Measurements from ENCODE around the gene GALNT17. TPM values are rescaled to one million over a fixed set of nuclear protein-coding genes. Genes with fewer than 3 reads are reported as not detected.

Gene GALNT17
- total RNA-seq, 1 experiment from 2014 or later: 67.7 TPM

DNA sequence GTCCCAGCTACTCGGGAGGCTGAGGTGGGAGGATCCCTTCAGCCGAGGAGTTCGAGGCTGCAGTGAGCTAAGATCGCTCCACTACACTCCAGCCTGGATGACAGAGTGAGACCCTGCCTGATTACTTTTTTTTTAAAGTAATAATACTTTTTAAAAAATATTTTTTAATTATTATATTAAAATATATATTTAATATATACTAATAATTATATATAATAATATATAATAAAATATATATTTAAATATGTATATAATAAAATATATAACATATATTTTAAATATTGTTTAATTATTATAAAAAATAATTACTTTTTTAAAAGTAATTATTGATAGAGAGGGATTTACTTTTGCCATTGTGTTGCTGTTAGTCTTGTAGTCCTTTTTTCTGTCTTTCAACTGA, 169.2 kb downstream of the GALNT17 start:
- H3K36me3 ChIP-seq (replicated peaks; ENCODE audit: control insufficient read depth, insufficient read depth, low read length): no peaks in the 10 kb centered on the region
- no peak overlapping the region for H3K4me3 ChIP-seq (ENCODE audit: insufficient read depth, low read depth, low read length)
- H3K27me3 ChIP-seq (ENCODE audit: control insufficient read depth, insufficient read depth, low read length): no peaks in the 10 kb centered on the region
- no peak for DNase-seq

DNA sequence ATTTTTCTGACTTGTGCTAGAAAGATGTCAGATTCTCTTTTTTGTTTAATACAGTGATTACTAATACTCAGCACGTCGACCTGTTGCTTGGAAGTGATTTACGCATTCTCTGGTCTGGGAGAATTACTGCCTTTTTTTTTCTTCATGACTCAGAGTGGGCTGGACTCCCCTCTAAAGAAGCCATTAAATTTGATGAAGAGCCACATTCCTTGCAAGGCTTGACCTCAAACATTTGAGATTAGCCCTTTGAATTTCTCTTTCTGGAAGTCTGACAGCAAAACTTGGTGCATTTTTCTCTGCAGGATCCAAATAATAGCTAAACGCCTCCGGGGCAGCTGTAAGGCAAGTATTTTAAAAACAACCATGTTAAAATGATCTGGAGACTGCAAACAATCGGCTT, 171.6 kb downstream of the GALNT17 start:
- DNase-seq: no peak
- H3K4me3 ChIP-seq (ENCODE audit: insufficient read depth, low read depth, low read length): no peak overlapping the region
- no peaks in the 10 kb centered on the region for H3K27me3 ChIP-seq (ENCODE audit: control insufficient read depth, insufficient read depth, low read length)
- no peaks in the 10 kb centered on the region for H3K36me3 ChIP-seq (replicated peaks; ENCODE audit: control insufficient read depth, insufficient read depth, low read length)

- Histone ChIP-seq H3K4me3 (ENCODE audit: insufficient read depth, low read depth, low read length) (no peak overlapping the region), H3K27me3 (ENCODE audit: control insufficient read depth, insufficient read depth, low read length) (no peaks in the 10 kb centered on the region)
- no peak for DNase-seq
These were observed 176.2 kb downstream of the GALNT17 start for GRCh38 chr7:71308096-71308495.

DNA sequence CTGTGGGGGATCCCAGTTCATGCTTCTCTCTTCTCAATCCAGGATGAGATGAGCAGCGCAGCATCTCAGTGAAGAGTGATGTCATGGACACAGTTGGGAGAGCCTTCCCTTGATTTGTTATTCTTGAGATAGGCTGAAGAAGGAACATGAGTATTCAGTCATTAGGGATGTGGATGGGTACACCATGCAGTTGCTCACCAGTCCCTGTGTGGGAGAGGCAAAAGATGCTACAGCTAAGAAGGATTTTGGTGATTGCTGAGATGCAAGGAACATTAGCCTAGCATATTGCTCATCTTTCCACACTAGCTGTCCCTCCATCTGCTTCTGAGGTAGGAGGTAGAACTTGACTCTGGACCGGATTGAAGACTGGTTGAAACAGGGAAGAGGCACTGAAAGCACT, 179.6 kb downstream of the GALNT17 start:
- DNase-seq: no peak
- Histone ChIP-seq H3K36me3 (replicated peaks; ENCODE audit: control insufficient read depth, insufficient read depth, low read length) (peaks cover 1% of the 10 kb centered on the region; the same call in 1 of the 2 replicates), H3K4me3 (ENCODE audit: insufficient read depth, low read depth, low read length) (no peak overlapping the region), H3K27me3 (ENCODE audit: control insufficient read depth, insufficient read depth, low read length) (no peaks in the 10 kb centered on the region)

More at GRCh38 chr7:71308096-71308495, 176.2 kb downstream of the GALNT17 start:
- peaks cover 1% of the 10 kb centered on the region; the same call in 1 of the 2 replicates for H3K36me3 ChIP-seq (replicated peaks; ENCODE audit: control insufficient read depth, insufficient read depth, low read length)

- H3K36me3 ChIP-seq (replicated peaks; ENCODE audit: control insufficient read depth, insufficient read depth, low read length): peaks cover 1% of the 10 kb centered on the region; the same call in 1 of the 2 replicates
These were observed 181.0 kb downstream of the GALNT17 start for GRCh38 chr7:71312755-71313490.

DNA sequence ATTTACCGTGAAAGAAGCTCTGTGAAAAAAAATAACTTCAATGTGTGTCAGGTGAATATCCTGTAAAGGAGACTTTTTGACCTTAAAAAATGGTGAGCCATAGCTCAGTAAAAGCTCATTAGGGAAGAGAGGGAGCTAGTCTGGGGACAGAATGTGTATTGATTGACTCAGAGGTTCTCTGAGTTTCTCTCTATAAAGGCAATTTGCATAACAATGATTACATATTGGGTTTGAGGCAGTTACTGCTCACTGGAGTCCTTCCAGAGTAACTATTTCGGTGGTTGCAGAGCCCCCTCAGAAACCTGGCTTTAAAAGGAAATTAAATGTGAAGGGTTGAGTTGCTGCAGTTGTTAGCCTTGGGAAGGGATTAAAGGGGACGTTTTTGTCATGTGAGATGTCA, 181.6 kb downstream of the GALNT17 start:
- DNase-seq: peak; percentile 26
- H3K27me3 ChIP-seq (ENCODE audit: control insufficient read depth, insufficient read depth, low read length): no peaks in the 10 kb centered on the region
- peaks cover 1% of the 10 kb centered on the region; the same call in 1 of the 2 replicates for H3K36me3 ChIP-seq (replicated peaks; ENCODE audit: control insufficient read depth, insufficient read depth, low read length)
- no peak overlapping the region for H3K4me3 ChIP-seq (ENCODE audit: insufficient read depth, low read depth, low read length)

More at GRCh38 chr7:71312755-71313490, 181.0 kb downstream of the GALNT17 start:
- Histone ChIP-seq H3K27me3 (ENCODE audit: control insufficient read depth, insufficient read depth, low read length) (no peaks in the 10 kb centered on the region), H3K4me3 (ENCODE audit: insufficient read depth, low read depth, low read length) (no peak overlapping the region)
- no peak for DNase-seq

GRCh38 chr7:71320916-71321315, 189.0 kb downstream of the GALNT17 start:
- no peaks in the 10 kb centered on the region for H3K36me3 ChIP-seq (replicated peaks; ENCODE audit: control insufficient read depth, insufficient read depth, low read length)
- DNase-seq: no peak
- no peak overlapping the region for H3K4me3 ChIP-seq (ENCODE audit: insufficient read depth, low read depth, low read length)
- no peaks in the 10 kb centered on the region for H3K27me3 ChIP-seq (ENCODE audit: control insufficient read depth, insufficient read depth, low read length)

DNA sequence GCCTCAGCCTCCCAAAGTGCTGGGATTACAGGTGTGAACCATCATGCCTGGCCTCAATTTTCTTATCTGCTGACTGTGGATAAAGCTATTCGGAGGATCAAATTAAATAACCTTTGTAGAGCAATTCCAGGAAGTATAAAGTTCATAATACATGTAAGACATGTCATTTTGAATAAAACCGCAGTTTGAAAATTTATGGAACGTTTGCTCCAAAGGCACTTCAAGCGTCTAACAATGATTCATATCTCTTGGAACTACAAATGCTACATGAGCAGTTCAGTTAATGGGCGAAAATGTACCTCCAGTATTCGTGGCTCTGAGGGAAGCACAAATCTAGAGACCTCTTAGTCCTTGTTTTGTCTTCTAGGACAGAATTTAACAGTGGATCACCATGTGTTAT, 190.3 kb downstream of the GALNT17 start:
- no peaks in the 10 kb centered on the region for H3K27me3 ChIP-seq (ENCODE audit: control insufficient read depth, insufficient read depth, low read length)
- H3K36me3 ChIP-seq (replicated peaks; ENCODE audit: control insufficient read depth, insufficient read depth, low read length): no peaks in the 10 kb centered on the region
- H3K4me3 ChIP-seq (ENCODE audit: insufficient read depth, low read depth, low read length): no peak overlapping the region
- DNase-seq: no peak

DNA sequence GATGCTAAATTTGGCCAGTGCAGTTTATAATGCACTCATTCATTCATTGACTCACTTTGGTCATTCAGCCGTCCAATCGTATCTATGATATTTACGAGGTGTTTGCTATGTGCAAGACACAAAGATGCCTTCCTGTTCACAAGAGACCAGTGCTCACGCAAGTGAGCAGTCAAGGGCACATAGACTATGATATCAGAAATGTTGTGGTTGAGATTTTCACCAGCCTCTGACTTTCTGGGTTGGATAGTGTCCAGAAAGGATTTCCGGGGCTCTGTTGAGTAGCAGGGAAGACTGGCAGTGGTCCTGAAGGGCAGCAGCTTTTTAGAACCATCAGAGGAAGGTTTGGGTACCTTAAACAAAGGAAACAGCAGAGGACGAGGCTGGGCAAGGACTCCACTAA, 191.8 kb downstream of the GALNT17 start:
- H3K27me3 ChIP-seq (ENCODE audit: control insufficient read depth, insufficient read depth, low read length): no peaks in the 10 kb centered on the region
- H3K36me3 ChIP-seq (replicated peaks; ENCODE audit: control insufficient read depth, insufficient read depth, low read length): no peaks in the 10 kb centered on the region
- H3K4me3 ChIP-seq (ENCODE audit: insufficient read depth, low read depth, low read length): no peak overlapping the region
- no peak for DNase-seq

DNA sequence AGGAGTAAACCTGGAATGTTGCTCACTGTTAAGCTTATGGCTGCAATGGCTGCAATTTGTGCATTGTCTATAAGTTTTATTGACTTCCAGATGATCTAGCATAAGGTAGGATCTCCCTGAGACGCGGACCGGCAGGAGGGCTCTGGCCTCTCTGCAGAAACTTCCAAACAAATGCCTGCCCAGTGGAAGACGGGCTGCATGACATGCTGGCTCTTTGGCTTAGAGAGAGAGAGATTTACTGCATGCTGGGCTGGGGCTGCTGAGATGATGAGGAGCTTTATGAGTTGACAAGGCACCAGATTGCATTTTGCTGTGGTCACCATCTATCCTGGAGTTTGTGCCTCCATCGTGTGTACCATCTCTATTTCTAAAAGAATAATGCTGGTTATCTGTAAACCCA, 193.2 kb downstream of the GALNT17 start:
- DNase-seq: peak; percentile 45
- Histone ChIP-seq H3K36me3 (replicated peaks; ENCODE audit: control insufficient read depth, insufficient read depth, low read length) (no peaks in the 10 kb centered on the region), H3K27me3 (ENCODE audit: control insufficient read depth, insufficient read depth, low read length) (no peaks in the 10 kb centered on the region), H3K4me3 (ENCODE audit: insufficient read depth, low read depth, low read length) (no peak overlapping the region)

DNA sequence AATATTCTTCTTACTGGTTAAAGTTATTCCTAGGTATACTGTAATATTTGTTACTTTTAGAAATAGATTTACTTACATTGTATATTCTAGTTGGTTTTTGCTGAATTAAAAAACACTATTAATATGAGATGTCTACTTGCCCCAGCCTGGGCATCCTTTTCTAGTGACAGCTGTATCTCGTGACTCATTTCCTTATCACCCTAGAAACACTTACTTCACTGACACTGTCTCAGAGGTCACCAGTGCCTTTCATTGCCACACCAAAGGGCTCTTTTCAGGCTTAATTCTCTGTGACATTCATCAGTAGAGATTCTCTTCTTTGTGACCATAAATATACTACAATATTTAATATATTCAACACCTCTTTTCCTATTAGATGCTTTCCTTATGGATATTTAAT, 194.7 kb downstream of the GALNT17 start:
- no peaks in the 10 kb centered on the region; the same call in 1 of the 2 replicates for H3K36me3 ChIP-seq (replicated peaks; ENCODE audit: control insufficient read depth, insufficient read depth, low read length)

GRCh38 chr7:71327946-71328345, 196.0 kb downstream of the GALNT17 start:
- DNase-seq: no peak
- Histone ChIP-seq H3K4me3 (ENCODE audit: insufficient read depth, low read depth, low read length) (no peak overlapping the region), H3K27me3 (ENCODE audit: control insufficient read depth, insufficient read depth, low read length) (no peaks in the 10 kb centered on the region), H3K36me3 (replicated peaks; ENCODE audit: control insufficient read depth, insufficient read depth, low read length) (no peaks in the 10 kb centered on the region; the same call in 1 of the 2 replicates)

More for the DNA sequence above, 194.7 kb downstream of the GALNT17 start:
- H3K4me3 ChIP-seq (ENCODE audit: insufficient read depth, low read depth, low read length): no peak overlapping the region
- DNase-seq: no peak
- H3K27me3 ChIP-seq (ENCODE audit: control insufficient read depth, insufficient read depth, low read length): no peaks in the 10 kb centered on the region

DNA sequence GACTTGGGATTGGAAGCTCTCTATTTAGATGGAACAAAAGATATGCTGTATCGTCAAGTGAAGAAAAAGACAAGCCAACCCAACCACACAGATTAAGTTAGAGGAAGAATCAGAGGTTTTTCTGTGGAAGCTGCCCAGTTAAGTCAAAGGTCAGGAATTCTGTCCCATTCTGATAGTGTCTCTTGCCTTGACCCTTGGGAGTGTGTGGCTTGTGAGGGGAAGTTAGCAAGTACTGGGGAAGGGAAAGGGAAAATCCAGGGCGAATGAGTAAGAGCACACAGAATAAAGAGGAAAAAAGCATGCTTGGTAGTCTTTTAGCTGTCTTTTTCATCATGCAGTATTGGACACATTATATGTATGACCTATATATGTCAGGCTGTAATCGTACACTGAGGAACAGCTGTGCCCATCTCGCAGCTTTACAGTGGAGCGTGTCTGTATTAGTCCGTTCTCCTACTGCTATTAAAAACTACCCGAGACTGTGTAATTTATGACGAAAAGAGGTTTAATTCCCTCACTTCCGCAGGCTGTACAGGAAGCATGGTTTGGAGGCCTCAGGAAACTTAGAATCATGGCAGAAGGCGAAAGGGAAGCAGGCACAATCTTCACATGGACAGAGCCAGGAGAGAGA, 197.2 kb downstream of the GALNT17 start:
- H3K27me3 ChIP-seq (ENCODE audit: control insufficient read depth, insufficient read depth, low read length): no peaks in the 10 kb centered on the region
- H3K36me3 ChIP-seq (replicated peaks; ENCODE audit: control insufficient read depth, insufficient read depth, low read length): no peaks in the 10 kb centered on the region; the same call in 1 of the 2 replicates
- no peak for DNase-seq
- no peak overlapping the region for H3K4me3 ChIP-seq (ENCODE audit: insufficient read depth, low read depth, low read length)

GRCh38 chr7:71332207-71332606, 200.3 kb downstream of the GALNT17 start:
- Histone ChIP-seq H3K4me3 (ENCODE audit: insufficient read depth, low read depth, low read length) (no peak overlapping the region), H3K36me3 (replicated peaks; ENCODE audit: control insufficient read depth, insufficient read depth, low read length) (no peaks in the 10 kb centered on the region; the same call in 1 of the 2 replicates), H3K27me3 (ENCODE audit: control insufficient read depth, insufficient read depth, low read length) (no peaks in the 10 kb centered on the region)
- no peak for DNase-seq

GRCh38 chr7:71334541-71334940, 202.6 kb downstream of the GALNT17 start:
- no peaks in the 10 kb centered on the region for H3K27me3 ChIP-seq (ENCODE audit: control insufficient read depth, insufficient read depth, low read length)
- no peaks in the 10 kb centered on the region; the same call in 1 of the 2 replicates for H3K36me3 ChIP-seq (replicated peaks; ENCODE audit: control insufficient read depth, insufficient read depth, low read length)
- DNase-seq: no peak
- no peak overlapping the region for H3K4me3 ChIP-seq (ENCODE audit: insufficient read depth, low read depth, low read length)
